IMR-90 (cell line): ENCODE data around the gene MRFAP1L1. TPM values are rescaled to one million over a fixed set of nuclear protein-coding genes. Genes with fewer than 3 reads are reported as not detected.

Experiments
- ATAC-seq: fragments of 200-7000 bp; cut with Tn5 transposase; 2 replicates; pipeline ENCODE4 v1.9.1; 2020; ENCODE audit warnings: low read depth, mild to moderate bottlenecking, moderate library complexity
- BruUV-seq: library from RNA; stranded (reverse); fragments of 400-500 nt; replicated peaks from 2 replicates; lab custom pipeline; 2021; lab: Mats Ljungman, UMichigan
- CTCF ChIA-PET: fragments of 300-600 bp; formaldehyde crosslinking; extraction: SDS; loops from one replicate; lab custom pipeline; 2021; ENCODE audit warnings: antibody characterized with exemption; lab: Yijun Ruan, JAX
- POLR2A ChIA-PET: fragments of 300-600 bp; sonication (Branson Sonifier 250); formaldehyde crosslinking; loops from one replicate; lab custom pipeline; 2022; ENCODE audit warnings: antibody characterized with exemption; ENCODE audit not compliant: unreplicated experiment; lab: Charles Lee
- DNase-seq: peaks from one replicate; pipeline ENCODE4 v3.0.0; 2013
- H2AFZ ChIP-seq: replicated peaks from 2 replicates; pipeline ENCODE3; 2013; ENCODE audit warnings: low read length, mild to moderate bottlenecking; ENCODE audit not compliant: poor library complexity
- H2AK5ac ChIP-seq: 2 replicates; pipeline ENCODE4 v1.6.1; 2013; ENCODE audit warnings: low read depth, low read length, inconsistent platforms
- H2AK9ac ChIP-seq: replicated peaks from 2 replicates; pipeline ENCODE3; 2013; ENCODE audit warnings: mild to moderate bottlenecking, low read depth, low read length, moderate library complexity; ENCODE audit not compliant: poor library complexity
- H2BK120ac ChIP-seq: 2 replicates; pipeline ENCODE4 v1.6.1; 2013; ENCODE audit warnings: low read depth, low read length, inconsistent platforms
- H2BK15ac ChIP-seq: 3 replicates; pipeline ENCODE4 v1.6.1; 2013; ENCODE audit warnings: low read depth, low read length, inconsistent platforms
- H2BK20ac ChIP-seq: 2 replicates; pipeline ENCODE4 v1.6.1; 2013; ENCODE audit warnings: low read depth, mild to moderate bottlenecking, inconsistent platforms, low read length, moderate library complexity
- H2BK5ac ChIP-seq: 2 replicates; pipeline ENCODE4 v1.6.1; 2013; ENCODE audit warnings: mild to moderate bottlenecking, low read depth, low read length, inconsistent platforms; ENCODE audit not compliant: poor library complexity, severe bottlenecking
- H3K14ac ChIP-seq: replicated peaks from 2 replicates; pipeline ENCODE4 v1.6.1; 2013; ENCODE audit warnings: low read depth, low read length, inconsistent platforms
- H3K18ac ChIP-seq: 2 replicates; pipeline ENCODE4 v1.6.1; 2013; ENCODE audit warnings: low read depth, low read length, control low read depth
- H3K23ac ChIP-seq: 2 replicates; pipeline ENCODE4 v1.6.1; 2013; ENCODE audit warnings: low read depth, low read length, inconsistent platforms
- H3K27ac ChIP-seq: 2 replicates; pipeline ENCODE4 v1.5.1; 2013; ENCODE audit warnings: mild to moderate bottlenecking, control low read depth, low read length; ENCODE audit not compliant: insufficient read depth
- H3K27me3 ChIP-seq: 2 replicates; pipeline ENCODE4 v1.6.1; 2013; ENCODE audit warnings: low read length; ENCODE audit not compliant: control insufficient read depth, insufficient read depth
- H3K36me3 ChIP-seq: 2 replicates; pipeline ENCODE4 v1.6.1; 2013; ENCODE audit warnings: low read length, mixed read lengths; ENCODE audit not compliant: control insufficient read depth, insufficient read depth
- H3K4ac ChIP-seq: 2 replicates; pipeline ENCODE4 v1.6.1; 2013; ENCODE audit warnings: low read depth, low read length, inconsistent platforms
- H3K4me1 ChIP-seq: 2 replicates; pipeline ENCODE4 v1.6.1; 2013; ENCODE audit warnings: low read length, mixed read lengths; ENCODE audit not compliant: control insufficient read depth, insufficient read depth
- H3K4me2 ChIP-seq: 2 replicates; pipeline ENCODE4 v1.6.1; 2013; ENCODE audit warnings: low read depth, mild to moderate bottlenecking, control low read depth, low read length, moderate library complexity
- H3K4me3 ChIP-seq: 2 replicates; pipeline ENCODE4 v1.5.1; 2013; ENCODE audit warnings: low read depth, mild to moderate bottlenecking, control low read depth, low read length, moderate library complexity; ENCODE audit not compliant: insufficient read depth
- H3K56ac ChIP-seq: 2 replicates; pipeline ENCODE4 v1.6.1; 2013; ENCODE audit warnings: low read length, inconsistent platforms; ENCODE audit not compliant: insufficient read depth; ENCODE audit errors: extremely low read depth
- H3K79me1 ChIP-seq, 2 experiments: 2 replicates each; pipeline ENCODE4 v1.6.1; 2013; ENCODE audit warnings: low read length in 2 of 2, inconsistent platforms in 1 of 2, low read depth in 1 of 2
- H3K9ac ChIP-seq: 2 replicates; pipeline ENCODE4 v1.6.1; 2013; ENCODE audit warnings: low read depth, low read length, control low read depth
- H3K9me1 ChIP-seq: 2 replicates; pipeline ENCODE4 v1.6.1; 2013; ENCODE audit warnings: low read length, inconsistent platforms; ENCODE audit not compliant: insufficient read depth
- H3K9me3 ChIP-seq: 2 replicates; pipeline ENCODE4 v1.6.1; 2013; ENCODE audit warnings: low read length; ENCODE audit not compliant: control insufficient read depth, insufficient read depth
- H4K20me1 ChIP-seq: 2 replicates; pipeline ENCODE4 v1.6.1; 2013; ENCODE audit warnings: low read length, inconsistent platforms; ENCODE audit not compliant: insufficient read depth
- H4K5ac ChIP-seq: 2 replicates; pipeline ENCODE4 v1.6.1; 2013; ENCODE audit warnings: mild to moderate bottlenecking, low read depth, low read length, control low read depth
- H4K8ac ChIP-seq, 2 experiments: 2 replicates each; pipeline ENCODE4 v1.6.1; 2013; ENCODE audit warnings: low read depth in 2 of 2, low read length in 2 of 2, control low read depth in 1 of 2, inconsistent platforms in 1 of 2
- H4K91ac ChIP-seq: 2 replicates; pipeline ENCODE4 v1.6.1; 2013; ENCODE audit warnings: low read depth, low read length, inconsistent platforms; ENCODE audit not compliant: insufficient read depth
- BHLHE40 ChIP-seq: fragments of 150-350 bp; IDR thresholded peaks from 2 replicates; pipeline ENCODE4 v1.6.1; 2016; ENCODE audit warnings: mild to moderate bottlenecking, low read depth, low read length
- CEBPB ChIP-seq: IDR thresholded peaks from 2 replicates; pipeline ENCODE4 v1.6.1; 2012; ENCODE audit warnings: low read depth, low read length, improper control_type of control experiment
- CHD1 ChIP-seq: IDR thresholded peaks from 2 replicates; pipeline ENCODE4 v1.6.1; 2012; ENCODE audit warnings: low read depth, low read length, improper control_type of control experiment
- CTCF ChIP-seq: conservative IDR thresholded peaks from 2 replicates; pipeline ENCODE4 v1.5.1; 2012; ENCODE audit warnings: mild to moderate bottlenecking, low read depth, low read length, improper control_type of control experiment
- FOS ChIP-seq: fragments of 150-350 bp; IDR thresholded peaks from 2 replicates; pipeline ENCODE4 v1.6.1; 2016; ENCODE audit warnings: low read depth, low read length
- MAFK ChIP-seq: IDR thresholded peaks from 2 replicates; pipeline ENCODE4 v1.6.1; 2012; ENCODE audit warnings: low read depth, low read length, improper control_type of control experiment
- MXI1 ChIP-seq: IDR thresholded peaks from 2 replicates; pipeline ENCODE4 v1.6.1; 2012; ENCODE audit warnings: low read depth, mild to moderate bottlenecking, low read length, moderate library complexity, borderline replicate concordance
- POLR2A ChIP-seq: IDR thresholded peaks from 2 replicates; pipeline ENCODE4 v1.6.1; 2012; ENCODE audit warnings: mild to moderate bottlenecking, low read depth, low read length
- RAD21 ChIP-seq: IDR thresholded peaks from 2 replicates; pipeline ENCODE4 v1.6.1; 2012; ENCODE audit warnings: low read length, improper control_type of control experiment
- RFX5 ChIP-seq: IDR thresholded peaks from 2 replicates; pipeline ENCODE4 v1.8.0; 2012; ENCODE audit warnings: low read depth, mild to moderate bottlenecking, low read length, moderate library complexity
- USF2 ChIP-seq: fragments of 150-350 bp; IDR thresholded peaks from 2 replicates; pipeline ENCODE4 v1.6.1; 2017; ENCODE audit warnings: mild to moderate bottlenecking, antibody characterized with exemption, low read length, low read depth
- whole genome bisulfite sequencing, 2 experiments: methylation state at CpG; one replicate each; pipeline versions ENCODE4 v1.1.5 to v1.1.7; 2013; ENCODE audit warnings: missing lambda C conversion rate in 2 of 2; ENCODE audit not compliant: insufficient read length in 1 of 2; ENCODE audit errors: extremely low coverage in 2 of 2; 5-methylcytosine and 5-hydroxymethylcytosine counted together
- dilution Hi-C: fragments of 300-500 bp; cut with HindIII; formaldehyde crosslinking; loops from one replicate; pipeline ENCODE4 v1.14.3; 2018; ENCODE audit warnings: low sequenced_read_pairs; ENCODE audit not compliant: unreplicated experiment
- in situ Hi-C: fragments of 300-500 bp; cut with MboI; formaldehyde crosslinking; loops from 3 replicates; pipeline ENCODE4 v1.14.3; 2019; ENCODE audit warnings: low sequenced_read_pairs, inconsistent platforms, mixed read lengths
- intact Hi-C: fragments of 100-400 bp; cut with micrococcal nuclease; formaldehyde crosslinking; loops from 2 replicates; pipeline ENCODE4 v1.10.0; 2022
- polyA plus RNA-seq, 3 experiments: library from polyadenylated mRNA; depleted of rRNA; stranded (reverse); fragments of >200 nt; gene quantifications; 2 replicates each; pipeline ENCODE4 v1.2.3, GENCODE V29; 2012; ENCODE audit warnings: low replicate concordance in 1 of 3
- total RNA-seq: library from RNA; depleted of rRNA; stranded (reverse); fragments of >200 nt; gene quantifications from 2 replicates; pipeline ENCODE4 v1.2.3, GENCODE V29; 2012
- TF ChIP-seq, protein P1 (sequence below): fragments of 150-350 bp; IDR thresholded peaks from 2 replicates; pipeline ENCODE4 v1.6.1; 2016; ENCODE audit warnings: low read depth, mild to moderate bottlenecking, low read length, moderate library complexity, borderline replicate concordance

MRFAP1L1 gene
- total and polyA plus RNA-seq, 2 of the 4 experiments (the other 2 are of a cell fraction): 31.7 to 47.0 TPM

GRCh38 chr4:6720202-6720699 lies 10.6 kb upstream of the MRFAP1L1 start (continued):
- no peak for TF ChIP-seq FOS

GRCh38 chr4:6719611-6720179 lies 10.0 kb upstream of the MRFAP1L1 start:
- Histone ChIP-seq H4K8ac (no peak overlapping the region), H3K4me2 (no peak overlapping the region), H3K9ac (no peak overlapping the region), H3K79me1 (peaks cover 0 to 19% of the 10 kb centered on the region in 2 experiments; a peak in 2 of 4 replicates), H3K14ac (no peak overlapping the region), H2AFZ (no peak overlapping the region), H3K4ac (no peak overlapping the region), H3K36me3 (no peaks in the 10 kb centered on the region), H3K4me3 (no peak overlapping the region), H2BK15ac (no peak overlapping the region), H4K20me1 (peaks cover 6% of the 10 kb centered on the region; the same call in 1 of the 2 replicates), H3K27ac (no peak overlapping the region), H3K23ac (0 out of 2 replicates have a peak overlapping the region, but pooled peaks have one; percentile 40), H3K18ac (no peak overlapping the region), H2BK20ac (no peak overlapping the region), H2BK120ac (no peak overlapping the region), H2AK5ac (0 out of 2 replicates have a peak overlapping the region, but pooled peaks have one; percentile 14), H3K56ac (no peak overlapping the region), H3K4me1 (peaks cover 3% of the 10 kb centered on the region; the same call in 1 of the 2 replicates), H4K5ac (no peak overlapping the region; the same call in 1 of the 2 replicates), H2AK9ac (no peak overlapping the region), H4K91ac (no peak overlapping the region), H3K9me1 (0 out of 2 replicates have a peak, but pooled peaks cover 4% of the 10 kb centered on the region), H3K27me3 (no peaks in the 10 kb centered on the region), H3K9me3 (no peaks in the 10 kb centered on the region), H2BK5ac (no peak overlapping the region)
- ChIA-PET POLR2A (no interaction called here), CTCF (interaction anchor here (0.7 to 1.8 kb wide), 4 partner anchors 10 to 409 kb away, joined by 4 to 15 read pairs (median 4); no protein-coding TSS in a partner anchor)
- DNase-seq (no peak), ATAC-seq (no peak)
- no TSS peak for BruUV-seq
- dilution Hi-C loops: no loop called here
- WGBS, 2 experiments: no CpG with 5 or more reads among the region's 8 CpGs
- intact Hi-C loops: loop anchor here (1.0 to 5.0 kb wide), 3 partner anchors 155 to 351 kb away; no protein-coding TSS in a partner anchor
- in situ Hi-C loops: loop anchor here (5.0 kb wide), 2 partner anchors 158 to 353 kb away; no protein-coding TSS in a partner anchor
- TF ChIP-seq FOS (no peak), CTCF (no peak), POLR2A (no peak), RFX5 (no peak), BHLHE40 (no peak), MAFK (no peak), CHD1 (no peak), RAD21 (no peak), MXI1 (no peak), USF2 (no peak), CEBPB (no peak)
- TF ChIP-seq, protein P1, sequence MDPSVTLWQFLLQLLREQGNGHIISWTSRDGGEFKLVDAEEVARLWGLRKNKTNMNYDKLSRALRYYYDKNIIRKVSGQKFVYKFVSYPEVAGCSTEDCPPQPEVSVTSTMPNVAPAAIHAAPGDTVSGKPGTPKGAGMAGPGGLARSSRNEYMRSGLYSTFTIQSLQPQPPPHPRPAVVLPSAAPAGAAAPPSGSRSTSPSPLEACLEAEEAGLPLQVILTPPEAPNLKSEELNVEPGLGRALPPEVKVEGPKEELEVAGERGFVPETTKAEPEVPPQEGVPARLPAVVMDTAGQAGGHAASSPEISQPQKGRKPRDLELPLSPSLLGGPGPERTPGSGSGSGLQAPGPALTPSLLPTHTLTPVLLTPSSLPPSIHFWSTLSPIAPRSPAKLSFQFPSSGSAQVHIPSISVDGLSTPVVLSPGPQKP: no peak
